ENCODE results near the gene SIRT5.

SIRT5 gene

GRCh38 chr6:13535306-13535705 is 39.1 kb upstream of the SIRT5 start:
- H3K4me3 ChIP-seq (replicated peaks; ENCODE audit: insufficient read depth, low read length), result no peak overlapping the region
- TF ChIP-seq REST (IDR thresholded peaks at IDR 0.05; ENCODE audit: insufficient replicate concordance, low read depth) (no peak), POLR2AphosphoS5 (IDR thresholded peaks at IDR 0.05; ENCODE audit: low read depth) (no peak), SPI1 (IDR thresholded peaks at IDR 0.05; ENCODE audit: borderline replicate concordance, low read depth) (no peak), GABPA (IDR thresholded peaks at IDR 0.05; ENCODE audit: low read depth) (no peak), CTCF (IDR thresholded peaks at IDR 0.05; ENCODE audit: insufficient read depth, low read length) (no peak)
- no peak for DNase-seq (ENCODE audit: low read depth in 1 of 2, low spot score in 1 of 2)
- H3K27me3 ChIP-seq (ENCODE audit: insufficient read depth, poor library complexity, severe bottlenecking), result no peaks in the 10 kb centered on the region
- no peak overlapping the region for H3K27ac ChIP-seq (replicated peaks)

- Histone ChIP-seq H3K4me3 (replicated peaks; ENCODE audit: insufficient read depth, low read length) (no peak overlapping the region), H3K27me3 (ENCODE audit: insufficient read depth, poor library complexity, severe bottlenecking) (no peaks in the 10 kb centered on the region), H3K27ac (replicated peaks) (no peak overlapping the region)
- no peak for DNase-seq (ENCODE audit: low read depth in 1 of 2, low spot score in 1 of 2)
- no peak for TF ChIP-seq SPI1 (IDR thresholded peaks at IDR 0.05; ENCODE audit: borderline replicate concordance, low read depth)
- no peak for TF ChIP-seq REST (IDR thresholded peaks at IDR 0.05; ENCODE audit: insufficient replicate concordance, low read depth)
- no peak for TF ChIP-seq GABPA (IDR thresholded peaks at IDR 0.05; ENCODE audit: low read depth)
- TF ChIP-seq POLR2AphosphoS5 (IDR thresholded peaks at IDR 0.05; ENCODE audit: low read depth), result no peak
- no peak for TF ChIP-seq CTCF (IDR thresholded peaks at IDR 0.05; ENCODE audit: insufficient read depth, low read length)
Measured at GRCh38 chr6:13536796-13537526, 37.4 kb upstream of the SIRT5 start.

- no peak overlapping the region for H3K27ac ChIP-seq (replicated peaks)
- H3K27me3 ChIP-seq (ENCODE audit: insufficient read depth, poor library complexity, severe bottlenecking), result no peaks in the 10 kb centered on the region
- DNase-seq (ENCODE audit: low read depth in 1 of 2, low spot score in 1 of 2), result no peak
- H3K4me3 ChIP-seq (replicated peaks; ENCODE audit: insufficient read depth, low read length), result no peak overlapping the region
- no peak for TF ChIP-seq SPI1 (IDR thresholded peaks at IDR 0.05; ENCODE audit: borderline replicate concordance, low read depth)
- TF ChIP-seq CTCF (IDR thresholded peaks at IDR 0.05; ENCODE audit: insufficient read depth, low read length), result no peak
- TF ChIP-seq POLR2AphosphoS5 (IDR thresholded peaks at IDR 0.05; ENCODE audit: low read depth), result no peak
- no peak for TF ChIP-seq GABPA (IDR thresholded peaks at IDR 0.05; ENCODE audit: low read depth)
- no peak for TF ChIP-seq REST (IDR thresholded peaks at IDR 0.05; ENCODE audit: insufficient replicate concordance, low read depth)
Measured at GRCh38 chr6:13537527-13537897, 36.9 kb upstream of the SIRT5 start.

Measured in HL-60 (cell line).